A673 (cell line): ENCODE measurements around the gene NAV2. TPM values are rescaled to one million over a fixed set of nuclear protein-coding genes. Genes with fewer than 3 reads are reported as not detected.
A peak's percentile ranks its signal among the peaks of the same experiment; 100 is the strongest.
"Not testable (repeated sequence)": the region's sequence is repeated elsewhere in the genome, so short reads cannot be mapped to it uniquely, and the experiment has no call there.

Source experiments
- BruUV-seq: library from RNA; stranded (reverse); fragments of 400-500 nt; replicated peaks from 2 replicates; lab custom pipeline; 2021; lab: Mats Ljungman, UMichigan
- CTCF ChIA-PET: fragments of 300-600 bp; sonication (Branson Sonifier 250); formaldehyde crosslinking; loops from one replicate; lab custom pipeline; 2022; ENCODE audit warnings: antibody characterized with exemption; lab: Charles Lee
- POLR2A ChIA-PET: fragments of 300-600 bp; sonication (Branson Sonifier 250); formaldehyde crosslinking; loops from one replicate; lab custom pipeline; 2022; ENCODE audit warnings: antibody characterized with exemption; ENCODE audit not compliant: low non-redundant PET; lab: Charles Lee
- DNase-seq: peaks from one replicate; pipeline ENCODE4 v3.0.0-alpha.2; 2015; ENCODE audit warnings: low spot score
- H3K27ac ChIP-seq: fragments of 200-600 bp; sonication (generic); 2 replicates; pipeline ENCODE4 v1.5.1; 2016; ENCODE audit warnings: mixed run types, low read depth, mild to moderate bottlenecking, mixed read lengths, antibody characterized with exemption, low read length; ENCODE audit not compliant: poor library complexity, severe bottlenecking
- H3K27me3 ChIP-seq: fragments of 200-600 bp; sonication (generic); replicated peaks from 2 replicates; pipeline ENCODE4 v1.6.1; 2017; ENCODE audit warnings: mixed run types, low read depth, mild to moderate bottlenecking, mixed read lengths, antibody characterized with exemption, low read length; ENCODE audit not compliant: insufficient read depth, poor library complexity
- H3K36me3 ChIP-seq: fragments of 200-600 bp; sonication (generic); 2 replicates; pipeline ENCODE4 v1.6.1; 2016; ENCODE audit warnings: mixed run types, mild to moderate bottlenecking, mixed read lengths, antibody characterized with exemption, low read length; ENCODE audit not compliant: insufficient read depth, poor library complexity, severe bottlenecking
- H3K4me1 ChIP-seq: fragments of 200-600 bp; sonication (generic); 2 replicates; pipeline ENCODE4 v1.6.1; 2017; ENCODE audit warnings: mixed run types, mild to moderate bottlenecking, mixed read lengths, antibody characterized with exemption, low read length; ENCODE audit not compliant: insufficient read depth, poor library complexity, severe bottlenecking
- H3K4me3 ChIP-seq: fragments of 200-600 bp; sonication (generic); 2 replicates; pipeline ENCODE4 v1.5.1; 2016; ENCODE audit warnings: low read depth, mixed run types, mild to moderate bottlenecking, mixed read lengths, low read length; ENCODE audit not compliant: poor library complexity, severe bottlenecking
- H3K9me3 ChIP-seq: fragments of 200-600 bp; sonication (generic); 2 replicates; pipeline ENCODE4 v1.6.1; 2016; ENCODE audit warnings: mixed run types, low read depth, mild to moderate bottlenecking, mixed read lengths, antibody characterized with exemption, low read length; ENCODE audit not compliant: poor library complexity, severe bottlenecking
- CTCF ChIP-seq: fragments of 300-800, 200-600 bp; sonication (generic); conservative IDR thresholded peaks from 2 replicates; pipeline ENCODE4 v1.5.1; 2017; ENCODE audit warnings: low read depth, mild to moderate bottlenecking, antibody characterized with exemption, low read length, moderate library complexity, mixed read lengths
- EZH2 ChIP-seq: fragments of 200-600 bp; sonication (generic); IDR thresholded peaks from 2 replicates; pipeline ENCODE4 v1.6.1; 2017; ENCODE audit warnings: borderline replicate concordance, low read depth, mild to moderate bottlenecking, mixed read lengths, antibody characterized with exemption, low read length; ENCODE audit not compliant: poor library complexity, severe bottlenecking
- intact Hi-C: fragments of 100-400 bp; cut with micrococcal nuclease; formaldehyde crosslinking; loops from one replicate; pipeline ENCODE4 v1.10.0; 2022; ENCODE audit not compliant: unreplicated experiment
- total RNA-seq: library from RNA; stranded (reverse); gene quantifications from 2 replicates; pipeline ENCODE4 v1.2.3, GENCODE V29; 2021

Gene NAV2
- total RNA-seq, 1 experiment from 2014 or later = not detected

DNA sequence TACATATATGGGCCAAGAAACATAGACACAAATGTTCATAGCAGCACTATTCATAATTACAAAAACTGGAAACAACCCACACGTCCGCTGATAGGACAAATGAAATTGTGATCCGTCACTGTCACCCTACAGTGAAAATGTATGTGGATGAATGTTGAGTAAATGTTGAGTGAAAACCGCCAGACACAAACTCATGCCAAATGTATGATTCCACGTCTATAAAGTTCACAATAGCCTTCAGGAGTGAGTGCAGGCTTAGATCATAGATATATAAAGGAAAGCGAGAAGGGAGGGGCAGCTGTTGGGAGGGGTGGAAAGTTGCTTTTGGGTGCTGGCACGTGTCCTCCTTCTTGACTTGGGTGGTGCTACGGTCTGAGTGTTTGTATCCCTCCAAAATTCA lies 414.1 kb downstream of the NAV2 start:
- Histone ChIP-seq H3K9me3 (no peaks in the 10 kb centered on the region), H3K27ac (no peak overlapping the region), H3K4me3 (no peak overlapping the region), H3K27me3 (no peaks in the 10 kb centered on the region), H3K36me3 (no peaks in the 10 kb centered on the region), H3K4me1 (no peaks in the 10 kb centered on the region)
- no peak for DNase-seq
- intact Hi-C loops = loop anchor here (5.0 to 10.0 kb wide), 2 partner anchors 211 to 488 kb away; no protein-coding TSS in a partner anchor
- ChIA-PET CTCF (interaction anchor here (2.3 kb wide), 1 partner anchor 227 kb away, joined by 41 read pairs; no protein-coding TSS in a partner anchor), POLR2A (no interaction called here)
- no TSS peak for BruUV-seq
- no peak for TF ChIP-seq CTCF
- no peak for TF ChIP-seq EZH2

- intact Hi-C loops = loop anchor here (1.0 to 10.0 kb wide), 3 partner anchors 209 to 487 kb away; no protein-coding TSS in a partner anchor
- TF ChIP-seq CTCF = peak; percentile 73
- TF ChIP-seq EZH2 = no peak
- POLR2A ChIA-PET = no interaction called here
These were observed 415.3 kb downstream of the NAV2 start for GRCh38 chr11:20127671-20128527.

GRCh38 chr11:20128528-20128825 lies 415.8 kb downstream of the NAV2 start:
- H3K4me1 ChIP-seq, H3K36me3 ChIP-seq, DNase-seq, H3K4me3 ChIP-seq, H3K27ac ChIP-seq, H3K27me3 ChIP-seq, BruUV-seq, POLR2A ChIA-PET, H3K9me3 ChIP-seq: not testable (repeated sequence)
- intact Hi-C loops = loop anchor here (1.0 to 10.0 kb wide), 3 partner anchors 209 to 486 kb away; no protein-coding TSS in a partner anchor
- CTCF ChIA-PET = interaction anchor here (1.0 to 2.3 kb wide), 4 partner anchors 9 to 482 kb away, joined by 3 to 41 read pairs (median 5); no protein-coding TSS in a partner anchor

More at GRCh38 chr11:20127671-20128527, 415.3 kb downstream of the NAV2 start:
- Histone ChIP-seq H3K4me3 (no peak overlapping the region), H3K36me3 (no peaks in the 10 kb centered on the region), H3K4me1 (no peaks in the 10 kb centered on the region), H3K27ac (no peak overlapping the region), H3K27me3 (no peaks in the 10 kb centered on the region), H3K9me3 (no peaks in the 10 kb centered on the region)
- BruUV-seq = no TSS peak
- CTCF ChIA-PET = interaction anchor here (0.6 to 2.3 kb wide), 5 partner anchors 10 to 482 kb away, joined by 3 to 41 read pairs (median 4); no protein-coding TSS in a partner anchor
- DNase-seq = peak; percentile 68
